Mucosa of stomach (tissue), 1 donor: ENCODE results near the gene GLI1.
A peak's percentile ranks its signal among the peaks of the same experiment; 100 is the strongest.

ENCODE experiments used
- H3K27me3 ChIP-seq: one replicate; pipeline ENCODE4 v1.7.0; 2013; ENCODE audit warnings: mild to moderate bottlenecking, low read length; ENCODE audit not compliant: control insufficient read depth, insufficient read depth
- H3K36me3 ChIP-seq: one replicate; pipeline ENCODE4 v1.7.0; 2013; ENCODE audit warnings: low read length; ENCODE audit not compliant: control insufficient read depth, insufficient read depth
- H3K4me1 ChIP-seq: one replicate; pipeline ENCODE4 v1.7.0; 2013; ENCODE audit warnings: mild to moderate bottlenecking, low read length; ENCODE audit not compliant: control insufficient read depth, insufficient read depth
- H3K4me3 ChIP-seq: one replicate; pipeline ENCODE4 v1.7.0; 2013; ENCODE audit warnings: low read length
- H3K9ac ChIP-seq: one replicate; pipeline ENCODE4 v1.7.0; 2013; ENCODE audit warnings: mild to moderate bottlenecking, low read length, moderate library complexity
- H3K9me3 ChIP-seq: one replicate; pipeline ENCODE4 v1.7.0; 2013; ENCODE audit warnings: mild to moderate bottlenecking, low read length, moderate library complexity; ENCODE audit not compliant: control insufficient read depth
- donor health status: Pancreatic carcinoma.

The GLI1 gene

GRCh38 chr12:57473886-57474285 is 14.3 kb downstream of the GLI1 start:
- Histone ChIP-seq H3K36me3 (no peaks in the 10 kb centered on the region), H3K4me3 (no peak overlapping the region), H3K4me1 (peaks cover 28% of the 10 kb centered on the region), H3K9me3 (no peaks in the 10 kb centered on the region), H3K27me3 (peaks cover 68% of the 10 kb centered on the region), H3K9ac (no peak overlapping the region)

- peaks cover 68% of the 10 kb centered on the region for H3K27me3 ChIP-seq
These were observed 14.8 kb downstream of the GLI1 start for GRCh38 chr12:57474430-57474829.

GRCh38 chr12:57474862-57475261 is 15.3 kb downstream of the GLI1 start:
- H3K4me1 ChIP-seq, result peaks cover 28% of the 10 kb centered on the region
- no peaks in the 10 kb centered on the region for H3K36me3 ChIP-seq
- H3K9ac ChIP-seq, result no peak overlapping the region
- peaks cover 68% of the 10 kb centered on the region for H3K27me3 ChIP-seq
- no peak overlapping the region for H3K4me3 ChIP-seq
- H3K9me3 ChIP-seq, result no peaks in the 10 kb centered on the region

More at GRCh38 chr12:57474430-57474829, 14.8 kb downstream of the GLI1 start:
- no peak overlapping the region for H3K9ac ChIP-seq
- no peak overlapping the region for H3K4me3 ChIP-seq
- no peaks in the 10 kb centered on the region for H3K36me3 ChIP-seq
- peaks cover 28% of the 10 kb centered on the region for H3K4me1 ChIP-seq
- no peaks in the 10 kb centered on the region for H3K9me3 ChIP-seq

GRCh38 chr12:57475271-57476161 is 15.9 kb downstream of the GLI1 start:
- H3K9ac ChIP-seq, result no peak overlapping the region

GRCh38 chr12:57476162-57476992 is 16.8 kb downstream of the GLI1 start:
- Histone ChIP-seq H3K9me3 (no peaks in the 10 kb centered on the region), H3K27me3 (peaks cover 68% of the 10 kb centered on the region), H3K9ac (peak overlapping the region; percentile 33), H3K36me3 (no peaks in the 10 kb centered on the region), H3K4me3 (no peak overlapping the region), H3K4me1 (peaks cover 22% of the 10 kb centered on the region)

More at GRCh38 chr12:57475271-57476161, 15.9 kb downstream of the GLI1 start:
- Histone ChIP-seq H3K4me3 (no peak overlapping the region), H3K9me3 (no peaks in the 10 kb centered on the region), H3K4me1 (peaks cover 28% of the 10 kb centered on the region), H3K36me3 (no peaks in the 10 kb centered on the region), H3K27me3 (peaks cover 68% of the 10 kb centered on the region)

GRCh38 chr12:57476993-57477709 is 17.6 kb downstream of the GLI1 start:
- H3K4me3 ChIP-seq, result no peak overlapping the region
- H3K9me3 ChIP-seq, result no peaks in the 10 kb centered on the region
- peaks cover 16% of the 10 kb centered on the region for H3K4me1 ChIP-seq
- peak overlapping the region; percentile 33 for H3K9ac ChIP-seq
- H3K36me3 ChIP-seq, result no peaks in the 10 kb centered on the region
- peaks cover 65% of the 10 kb centered on the region for H3K27me3 ChIP-seq

GRCh38 chr12:57477710-57478681 is 18.4 kb downstream of the GLI1 start:
- peak overlapping the region; percentile 7 for H3K9ac ChIP-seq
- H3K9me3 ChIP-seq, result no peaks in the 10 kb centered on the region
- peaks cover 16% of the 10 kb centered on the region for H3K4me1 ChIP-seq

GRCh38 chr12:57479043-57479375 is 19.4 kb downstream of the GLI1 start:
- H3K36me3 ChIP-seq, result no peaks in the 10 kb centered on the region
- H3K9me3 ChIP-seq, result no peaks in the 10 kb centered on the region
- H3K4me3 ChIP-seq, result no peak overlapping the region
- H3K4me1 ChIP-seq, result peaks cover 16% of the 10 kb centered on the region
- peaks cover 53% of the 10 kb centered on the region for H3K27me3 ChIP-seq
- peak overlapping the region; percentile 7 for H3K9ac ChIP-seq

More at GRCh38 chr12:57477710-57478681, 18.4 kb downstream of the GLI1 start:
- Histone ChIP-seq H3K27me3 (peaks cover 60% of the 10 kb centered on the region), H3K36me3 (no peaks in the 10 kb centered on the region), H3K4me3 (no peak overlapping the region)

- Histone ChIP-seq H3K9me3 (no peaks in the 10 kb centered on the region), H3K27me3 (peaks cover 47% of the 10 kb centered on the region), H3K4me3 (no peak within 1 kb of the TSS), H3K36me3 (no peaks in the 10 kb centered on the region), H3K9ac (peak within 1 kb of the TSS; percentile 7), H3K4me1 (peaks cover 16% of the 10 kb centered on the region)
These were observed 20.0 kb downstream of the GLI1 start, which contains the start of gene ARHGAP9 for GRCh38 chr12:57479376-57480115. ARHGAP9 (minus strand) TSS chr12:57479866; CDS start chr12:57479406, 460 bp downstream.

GRCh38 chr12:57481671-57482070 is 22.1 kb downstream of the GLI1 start:
- Histone ChIP-seq H3K9ac (no peak overlapping the region), H3K27me3 (peaks cover 26% of the 10 kb centered on the region), H3K9me3 (no peaks in the 10 kb centered on the region), H3K36me3 (no peaks in the 10 kb centered on the region), H3K4me1 (no peaks in the 10 kb centered on the region), H3K4me3 (no peak overlapping the region)
